ENCODE measurements around the gene TMEM163. TPM values are rescaled to one million over a fixed set of nuclear protein-coding genes. Genes with fewer than 3 reads are reported as not detected.

TMEM163 gene
- total RNA-seq, 4 donors from 2014 or later: 0.34 to 1.2 TPM; not detected in 2

- Histone ChIP-seq H3K36me3 (no peaks in the 10 kb centered on the region), H3K27ac (no peak overlapping the region), H3K27me3 (no peaks in the 10 kb centered on the region), H3K9me3 (no peaks in the 10 kb centered on the region), H3K4me1 (no peaks in the 10 kb centered on the region), H3K4me3 (no peak overlapping the region)
- no peak for TF ChIP-seq POLR2A (IDR thresholded peaks at IDR 0.05)
- TF ChIP-seq, protein P1, sequence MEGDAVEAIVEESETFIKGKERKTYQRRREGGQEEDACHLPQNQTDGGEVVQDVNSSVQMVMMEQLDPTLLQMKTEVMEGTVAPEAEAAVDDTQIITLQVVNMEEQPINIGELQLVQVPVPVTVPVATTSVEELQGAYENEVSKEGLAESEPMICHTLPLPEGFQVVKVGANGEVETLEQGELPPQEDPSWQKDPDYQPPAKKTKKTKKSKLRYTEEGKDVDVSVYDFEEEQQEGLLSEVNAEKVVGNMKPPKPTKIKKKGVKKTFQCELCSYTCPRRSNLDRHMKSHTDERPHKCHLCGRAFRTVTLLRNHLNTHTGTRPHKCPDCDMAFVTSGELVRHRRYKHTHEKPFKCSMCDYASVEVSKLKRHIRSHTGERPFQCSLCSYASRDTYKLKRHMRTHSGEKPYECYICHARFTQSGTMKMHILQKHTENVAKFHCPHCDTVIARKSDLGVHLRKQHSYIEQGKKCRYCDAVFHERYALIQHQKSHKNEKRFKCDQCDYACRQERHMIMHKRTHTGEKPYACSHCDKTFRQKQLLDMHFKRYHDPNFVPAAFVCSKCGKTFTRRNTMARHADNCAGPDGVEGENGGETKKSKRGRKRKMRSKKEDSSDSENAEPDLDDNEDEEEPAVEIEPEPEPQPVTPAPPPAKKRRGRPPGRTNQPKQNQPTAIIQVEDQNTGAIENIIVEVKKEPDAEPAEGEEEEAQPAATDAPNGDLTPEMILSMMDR (IDR thresholded peaks at IDR 0.05): no peak
- intact Hi-C loops (cut with DNase I; ENCODE audit: low total_unique reads): no loop called here
- no peak for DNase-seq
These were observed 284.8 kb downstream of the TMEM163 start for GRCh38 chr2:134433979-134434378.

- no peak overlapping the region for H3K4me3 ChIP-seq
- intact Hi-C loops (cut with DNase I; ENCODE audit: low total_unique reads): no loop called here
- TF ChIP-seq, protein P1 (IDR thresholded peaks at IDR 0.05): no peak
- TF ChIP-seq POLR2A (IDR thresholded peaks at IDR 0.05): no peak
- H3K36me3 ChIP-seq: no peaks in the 10 kb centered on the region
- H3K4me1 ChIP-seq: no peaks in the 10 kb centered on the region
- H3K9me3 ChIP-seq: no peaks in the 10 kb centered on the region
- no peak for DNase-seq
- H3K27ac ChIP-seq: no peak overlapping the region
- no peaks in the 10 kb centered on the region for H3K27me3 ChIP-seq
These were observed 285.3 kb downstream of the TMEM163 start for GRCh38 chr2:134433469-134433868.

GRCh38 chr2:134432435-134432883 lies 286.3 kb downstream of the TMEM163 start:
- Histone ChIP-seq H3K36me3 (no peaks in the 10 kb centered on the region), H3K9me3 (no peaks in the 10 kb centered on the region), H3K4me1 (no peaks in the 10 kb centered on the region), H3K27ac (no peak overlapping the region), H3K4me3 (no peak overlapping the region), H3K27me3 (no peaks in the 10 kb centered on the region)
- intact Hi-C loops (cut with DNase I; ENCODE audit: low total_unique reads): no loop called here
- no peak for TF ChIP-seq POLR2A (IDR thresholded peaks at IDR 0.05)
- TF ChIP-seq, protein P1 (IDR thresholded peaks at IDR 0.05): no peak
- no peak for DNase-seq

- TF ChIP-seq, protein P1 (IDR thresholded peaks at IDR 0.05): no peak
- no peak for TF ChIP-seq POLR2A (IDR thresholded peaks at IDR 0.05)
- H3K27me3 ChIP-seq: no peaks in the 10 kb centered on the region
- no peak overlapping the region for H3K4me3 ChIP-seq
- H3K27ac ChIP-seq: no peak overlapping the region
- no peaks in the 10 kb centered on the region for H3K36me3 ChIP-seq
- no peaks in the 10 kb centered on the region for H3K4me1 ChIP-seq
- DNase-seq: no peak
- intact Hi-C loops (cut with DNase I; ENCODE audit: low total_unique reads): no loop called here
- H3K9me3 ChIP-seq: no peaks in the 10 kb centered on the region
These were observed 286.9 kb downstream of the TMEM163 start for GRCh38 chr2:134431838-134432434.

DNA sequence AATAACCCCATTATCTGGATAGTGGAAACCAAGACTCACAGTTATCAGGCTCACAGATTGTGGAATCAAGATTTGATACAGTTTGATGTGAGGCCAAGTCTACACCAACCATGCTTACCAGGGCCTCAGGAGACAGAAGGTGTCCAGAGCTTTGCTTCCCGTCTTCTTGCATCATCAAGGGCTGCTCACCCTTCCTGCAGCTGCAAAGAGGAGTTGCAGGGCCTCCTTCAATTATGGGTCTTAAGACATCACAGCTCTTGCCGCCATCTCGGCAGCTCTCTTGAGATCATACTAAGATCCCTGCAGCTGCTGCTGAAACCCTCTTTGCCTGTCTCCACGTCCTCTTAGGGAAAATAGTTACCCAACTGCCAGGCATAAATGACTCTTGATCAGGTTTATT lies 288.9 kb downstream of the TMEM163 start:
- Histone ChIP-seq H3K27ac (no peak overlapping the region), H3K4me3 (no peak overlapping the region), H3K4me1 (no peaks in the 10 kb centered on the region), H3K27me3 (no peaks in the 10 kb centered on the region), H3K9me3 (no peaks in the 10 kb centered on the region), H3K36me3 (no peaks in the 10 kb centered on the region)
- intact Hi-C loops (cut with DNase I; ENCODE audit: low total_unique reads): no loop called here
- DNase-seq: no peak
- TF ChIP-seq, protein P1 (IDR thresholded peaks at IDR 0.05): no peak
- TF ChIP-seq POLR2A (IDR thresholded peaks at IDR 0.05): no peak

All from uterus (tissue), 4 donors.